Fibroblast of pulmonary artery (primary cell): ENCODE measurements around the gene PRDX2.

Experiments
- DNase-seq: peaks from one replicate; pipeline ENCODE4 v3.0.0-alpha.2; 2010; ENCODE audit warnings: low read depth
- H3K4me3 ChIP-seq: replicated peaks from 2 replicates; pipeline ENCODE4 v1.5.1; 2011; ENCODE audit warnings: low read depth, mild to moderate bottlenecking, control low read depth, low read length, moderate library complexity
- TF ChIP-seq, protein P1 (sequence below): IDR thresholded peaks from 2 replicates; pipeline ENCODE4 v1.5.1; 2011; ENCODE audit warnings: mild to moderate bottlenecking, control low read depth, low read length, inconsistent platforms; ENCODE audit errors: missing control alignments

The PRDX2 gene

DNA sequence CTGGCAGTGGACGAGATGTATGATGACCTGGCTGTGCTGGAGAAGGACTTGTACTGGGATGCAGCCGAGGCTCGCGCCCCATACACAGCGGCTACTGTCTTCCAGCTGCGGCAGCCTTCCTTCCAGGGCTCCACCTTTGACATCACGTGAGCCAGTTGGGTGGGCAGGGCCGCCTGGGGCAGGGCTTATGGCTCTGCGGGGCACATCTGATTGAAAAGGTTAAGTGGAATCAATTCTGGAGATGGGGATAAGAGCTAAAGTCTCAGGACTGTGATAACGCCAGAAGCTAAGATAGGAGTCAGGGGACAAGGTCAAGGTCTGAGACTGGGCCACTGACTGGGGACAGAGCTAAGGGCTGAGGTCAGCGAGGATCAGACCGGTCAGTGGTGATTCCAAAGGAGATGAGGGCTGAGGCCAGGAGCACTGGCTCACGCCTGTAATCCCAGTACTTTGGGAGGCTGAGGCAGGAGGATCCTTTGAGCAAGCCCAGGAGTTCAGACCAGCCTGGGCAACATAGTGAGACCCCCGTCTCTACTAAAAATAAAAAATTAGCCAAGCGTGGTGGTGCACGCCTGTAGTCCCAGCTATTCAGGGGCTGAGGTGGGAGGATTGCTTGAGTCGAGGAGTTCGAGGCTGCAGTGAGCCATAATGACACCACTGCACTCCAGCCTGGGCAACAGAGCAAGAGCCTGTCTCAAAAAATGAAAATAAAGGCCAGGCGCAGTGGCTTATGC is 45.3 kb downstream of the PRDX2 start:
- no peak overlapping the region for H3K4me3 ChIP-seq
- DNase-seq = no peak

DNA sequence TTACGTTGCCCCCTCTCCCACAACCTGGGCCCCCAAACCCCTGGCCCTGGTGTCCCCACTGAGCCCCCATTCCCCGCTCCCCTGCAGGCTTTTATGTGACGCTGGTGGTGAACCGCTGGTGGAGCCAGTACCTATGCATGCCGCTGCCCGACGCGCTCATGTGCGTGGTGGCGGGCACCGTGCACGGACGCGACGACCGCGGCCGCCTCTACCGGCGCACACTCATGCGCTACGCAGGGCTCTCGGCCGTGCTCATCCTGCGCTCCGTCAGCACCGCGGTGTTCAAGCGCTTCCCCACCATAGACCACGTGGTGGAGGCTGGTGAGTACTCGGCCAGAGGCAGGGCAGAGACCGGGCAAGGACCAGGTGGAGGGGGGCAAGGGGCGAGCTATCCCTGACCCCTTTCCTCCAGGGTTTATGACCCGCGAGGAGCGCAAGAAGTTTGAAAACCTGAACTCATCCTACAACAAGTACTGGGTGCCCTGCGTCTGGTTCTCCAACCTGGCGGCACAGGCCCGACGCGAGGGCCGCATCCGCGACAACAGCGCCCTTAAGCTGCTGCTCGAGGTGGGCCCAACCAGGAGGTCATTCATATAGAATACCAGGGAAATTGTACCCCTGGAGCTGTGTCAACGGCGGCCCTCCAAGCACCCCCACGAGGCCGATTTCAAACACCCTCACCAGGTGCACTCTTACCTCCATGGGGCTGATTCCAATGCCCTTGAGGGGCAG is 47.0 kb downstream of the PRDX2 start:
- H3K4me3 ChIP-seq = no peak overlapping the region
- TF ChIP-seq, protein P1, sequence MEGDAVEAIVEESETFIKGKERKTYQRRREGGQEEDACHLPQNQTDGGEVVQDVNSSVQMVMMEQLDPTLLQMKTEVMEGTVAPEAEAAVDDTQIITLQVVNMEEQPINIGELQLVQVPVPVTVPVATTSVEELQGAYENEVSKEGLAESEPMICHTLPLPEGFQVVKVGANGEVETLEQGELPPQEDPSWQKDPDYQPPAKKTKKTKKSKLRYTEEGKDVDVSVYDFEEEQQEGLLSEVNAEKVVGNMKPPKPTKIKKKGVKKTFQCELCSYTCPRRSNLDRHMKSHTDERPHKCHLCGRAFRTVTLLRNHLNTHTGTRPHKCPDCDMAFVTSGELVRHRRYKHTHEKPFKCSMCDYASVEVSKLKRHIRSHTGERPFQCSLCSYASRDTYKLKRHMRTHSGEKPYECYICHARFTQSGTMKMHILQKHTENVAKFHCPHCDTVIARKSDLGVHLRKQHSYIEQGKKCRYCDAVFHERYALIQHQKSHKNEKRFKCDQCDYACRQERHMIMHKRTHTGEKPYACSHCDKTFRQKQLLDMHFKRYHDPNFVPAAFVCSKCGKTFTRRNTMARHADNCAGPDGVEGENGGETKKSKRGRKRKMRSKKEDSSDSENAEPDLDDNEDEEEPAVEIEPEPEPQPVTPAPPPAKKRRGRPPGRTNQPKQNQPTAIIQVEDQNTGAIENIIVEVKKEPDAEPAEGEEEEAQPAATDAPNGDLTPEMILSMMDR = no peak
- DNase-seq = no peak

More for the DNA sequence above, 45.3 kb downstream of the PRDX2 start:
- TF ChIP-seq, protein P1 = no peak

DNA sequence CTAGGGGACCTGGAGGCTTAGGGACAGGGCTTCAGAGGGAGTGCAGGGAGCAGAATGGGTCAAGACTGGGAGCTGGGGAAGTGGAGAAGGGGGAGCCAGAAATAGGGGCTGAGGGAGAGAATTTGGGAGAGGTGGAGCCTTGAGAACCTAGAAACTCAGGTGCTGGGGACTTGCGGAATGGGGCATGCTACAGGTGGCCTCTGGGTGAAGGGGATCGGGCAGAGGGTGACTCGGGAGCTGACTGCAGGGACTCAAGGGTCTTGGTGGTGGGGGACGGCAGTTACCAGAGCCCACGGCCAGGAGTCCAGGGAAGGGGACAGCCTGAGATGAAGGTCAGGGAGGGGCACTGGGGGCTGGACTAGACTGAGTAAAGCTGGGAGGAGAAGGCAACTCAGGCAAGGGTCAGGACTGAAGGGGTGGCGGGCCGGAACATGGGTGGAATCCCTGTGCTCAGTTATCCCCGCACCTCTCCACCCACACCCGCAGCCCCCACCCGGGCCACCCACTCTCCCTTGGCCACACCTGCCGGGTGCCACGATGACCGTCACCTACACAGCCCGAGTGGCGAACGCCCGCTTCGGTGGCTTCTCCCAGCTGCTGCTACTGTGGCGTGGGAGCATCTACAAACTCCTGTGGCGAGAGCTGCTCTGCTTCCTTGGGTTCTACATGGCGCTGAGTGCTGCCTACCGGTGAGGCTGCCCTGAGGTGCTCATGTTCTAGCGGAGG is 49.4 kb downstream of the PRDX2 start:
- DNase-seq = no peak
- no peak overlapping the region for H3K4me3 ChIP-seq
- TF ChIP-seq, protein P1 = no peak

DNA sequence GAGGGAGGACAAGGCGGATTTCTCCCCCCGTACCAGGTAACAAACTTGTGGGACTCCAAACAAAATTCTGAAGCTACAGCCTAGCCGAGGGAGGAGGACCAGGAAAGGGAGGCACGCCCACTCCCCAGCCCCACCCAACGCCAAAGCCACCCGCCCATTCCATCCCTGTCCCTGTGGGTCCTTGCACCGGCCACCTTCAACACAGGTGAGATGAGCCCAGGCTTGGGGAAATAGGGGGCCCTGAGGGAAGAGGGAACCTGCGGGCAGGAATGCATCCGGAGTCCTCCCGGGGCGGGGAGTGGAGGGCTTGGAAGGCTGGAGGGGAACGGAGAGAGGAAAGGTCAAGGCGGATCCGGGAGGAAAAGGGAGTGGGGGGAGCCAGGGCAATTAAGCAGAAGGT is 50.0 kb downstream of the PRDX2 start, which contains the start of gene BEST2:
Gene BEST2, plus strand, starts transcription at position 157 of the 400 bp plus-strand sequence. CDS start 802 bp downstream, outside the sequence.
- DNase-seq = no peak
- no peak within 1 kb of the TSS for H3K4me3 ChIP-seq
- TF ChIP-seq, protein P1 = no peak

DNA sequence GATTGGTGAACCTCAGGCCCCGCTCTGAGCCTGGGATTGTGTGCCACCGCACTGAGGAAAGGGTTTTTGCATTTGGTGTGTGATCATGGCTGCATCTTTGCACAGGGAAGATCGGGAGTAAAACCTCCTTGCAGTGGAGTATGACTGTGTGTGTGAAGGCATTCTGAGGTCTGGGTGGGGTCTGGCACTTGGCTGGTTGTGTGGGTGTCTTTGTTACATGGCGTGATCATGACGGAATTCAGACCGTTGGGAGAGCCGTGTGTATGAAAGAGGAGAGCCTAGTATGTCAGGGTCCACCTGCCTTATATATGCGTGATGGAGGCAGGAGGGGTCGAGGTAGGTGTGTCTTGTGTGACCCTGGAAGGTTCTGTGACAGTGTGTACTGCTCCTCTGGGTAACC is 50.7 kb downstream of the PRDX2 start:
- no peak overlapping the region for H3K4me3 ChIP-seq
- DNase-seq = no peak
- TF ChIP-seq, protein P1 = no peak

DNA sequence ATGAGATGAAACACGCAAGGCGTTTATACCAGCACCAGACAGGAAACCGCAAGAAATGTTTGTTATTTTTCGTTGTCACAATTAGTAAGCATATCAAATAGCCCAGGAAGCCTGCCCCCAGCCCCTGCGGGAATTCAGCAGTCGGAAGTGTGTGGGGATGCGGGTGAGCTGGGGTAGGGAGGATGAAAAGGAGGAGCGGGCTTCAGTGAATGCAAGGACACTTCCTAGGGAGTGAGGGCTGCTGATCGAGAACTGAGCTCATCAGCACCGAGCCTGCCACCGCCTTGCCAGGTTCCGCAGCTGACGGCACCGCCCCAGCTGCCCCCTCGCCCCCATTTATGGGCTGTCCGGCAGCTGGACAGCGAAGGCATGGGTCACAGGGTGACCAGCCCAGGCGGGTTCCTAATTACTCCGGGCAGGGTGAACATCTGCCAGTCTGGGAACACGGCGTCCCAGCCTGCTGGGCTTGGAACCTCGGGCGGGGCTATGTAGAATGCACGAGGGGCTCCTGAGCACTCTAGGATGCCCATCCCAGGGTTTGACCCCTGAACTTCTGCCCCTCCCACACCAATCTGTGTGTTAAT is 51.6 kb downstream of the PRDX2 start:
- TF ChIP-seq, protein P1 = no peak
- H3K4me3 ChIP-seq = no peak overlapping the region
- DNase-seq = peak; percentile 23
